Choroid plexus epithelial cell (primary cell): Measurements from ENCODE around the gene SRGAP3.

Experiments
- DNase-seq: peaks from one replicate; pipeline ENCODE4 v3.0.0-alpha.2; 2010; ENCODE audit warnings: low read depth
- H3K4me3 ChIP-seq: 2 replicates; pipeline ENCODE4 v1.5.1; 2011; ENCODE audit warnings: low read depth, mild to moderate bottlenecking, control low read depth, low read length, moderate library complexity
- CTCF ChIP-seq: conservative IDR thresholded peaks from 2 replicates; pipeline ENCODE4 v1.5.1; 2011; ENCODE audit warnings: low read depth, mild to moderate bottlenecking, control low read depth, inconsistent platforms, low read length, moderate library complexity

Gene SRGAP3

GRCh38 chr3:9180764-9181117 is 68.7 kb downstream of the SRGAP3 start:
- no peak overlapping the region for H3K4me3 ChIP-seq
- no peak for TF ChIP-seq CTCF
- DNase-seq: no peak

- no peak overlapping the region for H3K4me3 ChIP-seq
- no peak for DNase-seq
- no peak for TF ChIP-seq CTCF
Observed at GRCh38 chr3:9179826-9180763, 69.4 kb downstream of the SRGAP3 start.

- DNase-seq: no peak
- TF ChIP-seq CTCF: no peak
Observed at GRCh38 chr3:9178697-9179096, 70.7 kb downstream of the SRGAP3 start.

GRCh38 chr3:9175421-9175820 is 74.0 kb downstream of the SRGAP3 start:
- H3K4me3 ChIP-seq: no peak overlapping the region
- DNase-seq: peak; percentile 4
- TF ChIP-seq CTCF: no peak

More at GRCh38 chr3:9178697-9179096, 70.7 kb downstream of the SRGAP3 start:
- no peak overlapping the region for H3K4me3 ChIP-seq

- no peak for TF ChIP-seq CTCF
- no peak for DNase-seq
- no peak overlapping the region for H3K4me3 ChIP-seq
Observed at GRCh38 chr3:9173445-9173844, 76.0 kb downstream of the SRGAP3 start.

- no peak for TF ChIP-seq CTCF
- DNase-seq: no peak
- no peak overlapping the region for H3K4me3 ChIP-seq
Observed at GRCh38 chr3:9172851-9173321, 76.6 kb downstream of the SRGAP3 start.

GRCh38 chr3:9170851-9171160 is 78.6 kb downstream of the SRGAP3 start:
- TF ChIP-seq CTCF: no peak
- no peak overlapping the region for H3K4me3 ChIP-seq
- no peak for DNase-seq
